Activated T-helper 1 cell treated with anti-CD3 and anti-CD28 coated beads, Interleukin-12 subunit alpha, Interleukin-12 subunit beta, Interleukin-2, Interleukin-4 antibody, amounts not matched to agents 30 ng/mL and 10 ng/mL and 1 ng/mL, durations not matched to agents 14 hours and 24 hours and 36 hours (primary cell): ENCODE results near the gene TFAP2C. TPM values are rescaled to one million over a fixed set of nuclear protein-coding genes. Genes with fewer than 3 reads are reported as not detected.
"Not testable (repeated sequence)": the region's sequence is repeated elsewhere in the genome, so short reads cannot be mapped to it uniquely, and the experiment has no call there.

ENCODE experiments used
- DNase-seq: peaks from one replicate; pipeline ENCODE4 v3.0.0; 2021; ENCODE audit warnings: low spot score
- H3K27ac Mint-ChIP-seq: one replicate; pipeline ENCODE4 v1.8.0; 2021; ENCODE audit warnings: mild to moderate bottlenecking, mixed read lengths
- H3K27me3 Mint-ChIP-seq: one replicate; pipeline ENCODE4 v1.8.0; 2022; ENCODE audit warnings: mild to moderate bottlenecking, moderate library complexity, mixed read lengths; ENCODE audit not compliant: insufficient read depth
- H3K36me3 Mint-ChIP-seq: one replicate; pipeline ENCODE4 v1.8.0; 2021; ENCODE audit warnings: low read depth, mixed read lengths
- H3K4me1 Mint-ChIP-seq: one replicate; pipeline ENCODE4 v1.8.0; 2021; ENCODE audit warnings: low read depth, mixed read lengths
- H3K4me3 Mint-ChIP-seq: one replicate; pipeline ENCODE4 v1.8.0; 2021; ENCODE audit warnings: mild to moderate bottlenecking, moderate library complexity, mixed read lengths
- H3K9me3 Mint-ChIP-seq: one replicate; pipeline ENCODE4 v1.8.0; 2021; ENCODE audit warnings: mixed read lengths
- intact Hi-C: fragments of 100-400 bp; cut with micrococcal nuclease; formaldehyde crosslinking; loops from one replicate; pipeline ENCODE4 v1.15.1; 2024
- total RNA-seq: library from RNA; stranded (reverse); gene quantifications from 2 replicates; pipeline ENCODE4 v1.2.3, GENCODE V29; 2022

TFAP2C gene
- total RNA-seq, 1 donor from 2014 or later, result not detected

GRCh38 chr20:56634307-56634706 is 5.2 kb downstream of the TFAP2C start:
- H3K4me1 Mint-ChIP-seq, result no peaks in the 10 kb centered on the region
- no peak overlapping the region for H3K4me3 Mint-ChIP-seq
- no peaks in the 10 kb centered on the region for H3K9me3 Mint-ChIP-seq
- peaks cover 54% of the 10 kb centered on the region for H3K27me3 Mint-ChIP-seq
- DNase-seq, result no peak
- no peak overlapping the region for H3K27ac Mint-ChIP-seq
- intact Hi-C loops, result loop anchor here (2.0 kb wide), 1 partner anchor 290 kb away; no protein-coding TSS in a partner anchor
- H3K36me3 Mint-ChIP-seq, result no peaks in the 10 kb centered on the region

GRCh38 chr20:56634735-56635385 is 5.8 kb downstream of the TFAP2C start:
- no peaks in the 10 kb centered on the region for H3K9me3 Mint-ChIP-seq
- peaks cover 50% of the 10 kb centered on the region for H3K27me3 Mint-ChIP-seq
- no peak overlapping the region for H3K27ac Mint-ChIP-seq
- no peaks in the 10 kb centered on the region for H3K4me1 Mint-ChIP-seq
- H3K36me3 Mint-ChIP-seq, result no peaks in the 10 kb centered on the region
- no peak overlapping the region for H3K4me3 Mint-ChIP-seq
- no peak for DNase-seq
- intact Hi-C loops, result loop anchor here (2.0 kb wide), 1 partner anchor 290 kb away; no protein-coding TSS in a partner anchor

- peaks cover 43% of the 10 kb centered on the region for H3K27me3 Mint-ChIP-seq
- H3K4me1 Mint-ChIP-seq, result no peaks in the 10 kb centered on the region
These were observed 7.6 kb downstream of the TFAP2C start for GRCh38 chr20:56636716-56637115.

GRCh38 chr20:56637576-56637975 is 8.5 kb downstream of the TFAP2C start:
- no peaks in the 10 kb centered on the region for H3K36me3 Mint-ChIP-seq
- no peaks in the 10 kb centered on the region for H3K9me3 Mint-ChIP-seq
- H3K4me1 Mint-ChIP-seq, result no peaks in the 10 kb centered on the region
- intact Hi-C loops, result no loop called here
- H3K4me3 Mint-ChIP-seq, result no peak overlapping the region
- no peak overlapping the region for H3K27ac Mint-ChIP-seq
- H3K27me3 Mint-ChIP-seq, result peaks cover 37% of the 10 kb centered on the region
- no peak for DNase-seq

More at GRCh38 chr20:56636716-56637115, 7.6 kb downstream of the TFAP2C start:
- no peak for DNase-seq
- no peaks in the 10 kb centered on the region for H3K36me3 Mint-ChIP-seq
- H3K4me3 Mint-ChIP-seq, result no peak overlapping the region
- intact Hi-C loops, result no loop called here
- H3K27ac Mint-ChIP-seq, result no peak overlapping the region
- no peaks in the 10 kb centered on the region for H3K9me3 Mint-ChIP-seq

DNA sequence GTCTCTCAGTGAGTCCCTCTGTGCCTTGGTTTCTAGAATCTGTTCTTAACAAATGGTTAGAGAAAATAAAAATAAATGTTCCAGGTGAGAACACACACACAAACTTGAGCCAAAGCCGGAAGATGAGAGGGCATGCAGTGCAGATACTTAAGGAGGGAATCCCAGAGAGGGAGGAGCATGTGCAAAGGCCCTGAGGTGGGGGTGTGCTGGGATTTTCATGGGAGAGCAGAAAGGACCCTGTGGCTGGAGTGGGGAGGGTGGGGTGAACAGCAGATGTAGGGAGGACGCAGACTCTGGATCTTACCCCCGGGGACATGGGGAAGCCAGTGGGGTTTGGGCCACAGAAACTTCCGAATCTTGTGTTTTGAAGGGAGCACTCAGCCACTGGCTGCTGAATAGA is 17.5 kb downstream of the TFAP2C start:
- H3K36me3 Mint-ChIP-seq, result no peaks in the 10 kb centered on the region
- H3K27me3 Mint-ChIP-seq, result peaks cover 5% of the 10 kb centered on the region
- intact Hi-C loops, result no loop called here
- no peaks in the 10 kb centered on the region for H3K9me3 Mint-ChIP-seq
- no peak overlapping the region for H3K4me3 Mint-ChIP-seq
- H3K4me1 Mint-ChIP-seq, result no peaks in the 10 kb centered on the region
- DNase-seq, result no peak
- H3K27ac Mint-ChIP-seq, result no peak overlapping the region

DNA sequence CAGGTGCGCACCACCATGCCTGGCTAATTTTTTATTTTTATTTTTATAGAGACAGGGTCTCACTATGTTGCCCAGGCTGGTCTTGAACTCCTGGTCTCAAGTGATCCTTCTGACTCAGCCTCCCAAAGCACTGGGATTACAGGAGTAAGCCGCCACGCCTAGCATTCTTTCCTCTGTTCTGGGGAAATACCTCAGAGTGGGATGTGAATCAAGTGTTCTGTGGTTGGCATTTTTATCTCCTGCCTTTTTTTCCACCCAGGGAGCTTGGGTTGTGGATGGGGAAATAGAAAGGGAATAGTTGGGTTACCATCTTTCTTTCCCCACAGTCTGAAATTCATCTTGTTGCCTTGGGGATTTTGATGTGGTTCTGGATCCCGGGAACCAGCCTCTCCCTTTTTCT is 24.1 kb downstream of the TFAP2C start:
- Mint-ChIP-seq H3K9me3 (no peaks in the 10 kb centered on the region), H3K27me3 (peaks cover 2% of the 10 kb centered on the region), H3K4me3 (no peak overlapping the region), H3K36me3 (no peaks in the 10 kb centered on the region), H3K27ac (no peak overlapping the region), H3K4me1 (no peaks in the 10 kb centered on the region)
- intact Hi-C loops, result no loop called here
- no peak for DNase-seq

DNA sequence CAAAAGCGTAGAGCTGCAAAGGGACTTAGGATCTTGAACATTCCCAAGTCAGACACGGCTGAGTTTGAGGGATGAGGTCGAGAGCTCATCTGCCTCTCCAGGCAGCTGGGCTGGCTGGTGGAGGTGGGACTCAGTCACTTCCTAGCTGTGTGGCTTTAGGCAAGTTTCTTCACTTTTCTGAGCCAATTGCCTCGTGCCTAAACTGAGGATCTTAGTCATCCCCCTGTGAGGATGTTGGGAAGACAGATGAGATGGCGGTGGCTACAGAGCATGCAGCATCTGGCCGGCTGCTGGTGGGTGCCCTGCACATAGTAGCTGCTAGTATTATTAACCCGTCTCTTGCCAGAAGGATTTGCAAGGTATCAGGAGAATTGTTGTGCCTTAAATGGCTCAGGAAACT is 27.5 kb downstream of the TFAP2C start:
- intact Hi-C loops, result no loop called here
- Mint-ChIP-seq H3K36me3 (no peaks in the 10 kb centered on the region), H3K4me3 (no peak overlapping the region), H3K9me3 (no peaks in the 10 kb centered on the region), H3K4me1 (no peaks in the 10 kb centered on the region), H3K27ac (no peak overlapping the region), H3K27me3 (peaks cover 2% of the 10 kb centered on the region)
- no peak for DNase-seq

- Mint-ChIP-seq H3K27ac (no peak overlapping the region), H3K27me3 (peaks cover 2% of the 10 kb centered on the region), H3K4me3 (no peak overlapping the region), H3K9me3 (no peaks in the 10 kb centered on the region), H3K36me3 (no peaks in the 10 kb centered on the region), H3K4me1 (no peaks in the 10 kb centered on the region)
- intact Hi-C loops, result no loop called here
- no peak for DNase-seq
These were observed 28.8 kb downstream of the TFAP2C start for GRCh38 chr20:56657879-56658278.

DNA sequence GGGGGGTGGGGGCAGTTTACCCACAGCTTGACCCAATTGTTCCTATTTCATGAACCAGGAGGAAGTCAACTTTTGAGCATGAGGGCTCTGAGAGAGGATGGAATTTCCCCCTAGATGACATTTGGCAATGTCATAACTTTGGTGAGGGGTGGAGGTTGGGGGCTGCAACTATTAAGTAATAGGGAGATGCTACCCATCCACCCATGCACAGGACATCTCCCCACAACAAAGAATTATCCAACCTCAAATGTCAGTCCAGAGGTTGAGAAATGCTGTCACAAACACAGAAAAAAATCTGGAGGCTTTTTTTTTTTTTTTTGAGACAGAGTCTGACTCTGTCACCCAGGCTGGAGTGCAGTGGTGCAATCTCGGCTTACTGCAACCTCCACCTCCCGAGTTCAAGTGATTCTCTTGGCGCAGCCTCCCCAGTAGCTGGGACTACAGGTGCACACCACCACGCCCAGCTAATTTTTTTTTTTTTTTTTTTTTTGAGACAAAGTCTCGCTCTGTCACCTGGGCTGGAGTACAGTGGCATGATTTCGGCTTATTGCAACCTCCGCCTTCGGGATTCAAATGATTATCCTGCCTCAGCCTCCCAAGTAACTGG is 29.3 kb downstream of the TFAP2C start:
- not testable (repeated sequence) for DNase-seq, H3K36me3 Mint-ChIP-seq

GRCh38 chr20:56663660-56664059 is 34.6 kb downstream of the TFAP2C start:
- Mint-ChIP-seq H3K9me3 (no peaks in the 10 kb centered on the region), H3K4me1 (no peaks in the 10 kb centered on the region), H3K4me3 (no peak overlapping the region), H3K36me3 (no peaks in the 10 kb centered on the region), H3K27ac (no peak overlapping the region), H3K27me3 (peaks cover 2% of the 10 kb centered on the region)
- no peak for DNase-seq
- intact Hi-C loops, result no loop called here

More for the DNA sequence above, 29.3 kb downstream of the TFAP2C start:
- intact Hi-C loops, H3K27me3 Mint-ChIP-seq, H3K27ac Mint-ChIP-seq, H3K4me1 Mint-ChIP-seq, H3K9me3 Mint-ChIP-seq, H3K4me3 Mint-ChIP-seq: not testable (repeated sequence)

DNA sequence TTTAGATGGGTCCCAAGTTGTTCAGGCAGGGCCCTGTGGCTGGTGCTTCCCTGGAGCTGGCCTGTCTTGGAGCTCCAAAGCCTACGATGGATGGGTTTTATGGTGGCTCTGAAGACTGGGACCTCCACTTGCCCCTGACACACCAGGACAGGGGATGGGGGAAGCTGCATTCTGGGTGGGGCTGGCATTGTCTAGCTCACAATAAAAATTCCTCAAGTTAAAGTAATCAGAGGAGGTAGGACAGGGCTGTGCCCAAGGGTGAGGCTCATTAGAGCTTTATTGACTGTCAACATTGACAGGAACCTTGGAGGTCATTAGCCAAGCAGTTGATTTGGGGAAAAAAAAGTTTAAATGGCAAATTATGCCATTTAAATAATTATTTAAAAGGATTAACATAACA is 35.7 kb downstream of the TFAP2C start:
- Mint-ChIP-seq H3K4me1 (no peaks in the 10 kb centered on the region), H3K36me3 (no peaks in the 10 kb centered on the region), H3K4me3 (no peak overlapping the region), H3K9me3 (no peaks in the 10 kb centered on the region), H3K27me3 (peaks cover 2% of the 10 kb centered on the region), H3K27ac (no peak overlapping the region)
- no peak for DNase-seq
- intact Hi-C loops, result no loop called here

DNA sequence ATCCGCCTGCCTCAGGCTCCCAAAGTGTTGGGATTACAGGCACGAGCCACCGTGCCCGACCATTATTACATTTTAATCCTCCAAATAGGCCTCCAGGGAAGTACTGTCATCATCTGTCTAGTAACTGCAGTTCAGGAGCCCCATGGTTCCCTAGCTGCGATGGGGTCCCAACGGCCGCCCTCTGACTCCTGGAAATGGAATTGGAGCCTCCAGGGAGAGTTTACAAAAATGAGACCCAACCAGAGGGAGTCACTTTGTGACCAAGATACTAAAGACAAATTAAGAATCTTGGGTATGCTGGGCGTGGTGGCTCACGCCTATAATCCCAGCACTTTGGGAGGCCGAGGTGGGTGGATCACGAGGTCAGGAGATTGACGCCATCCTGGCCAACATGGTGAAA is 36.7 kb downstream of the TFAP2C start:
- intact Hi-C loops, result no loop called here
- no peaks in the 10 kb centered on the region for H3K9me3 Mint-ChIP-seq
- H3K27ac Mint-ChIP-seq, result no peak overlapping the region
- no peak for DNase-seq
- no peak overlapping the region for H3K4me3 Mint-ChIP-seq
- no peaks in the 10 kb centered on the region for H3K36me3 Mint-ChIP-seq
- H3K27me3 Mint-ChIP-seq, result peaks cover 2% of the 10 kb centered on the region
- no peaks in the 10 kb centered on the region for H3K4me1 Mint-ChIP-seq

DNA sequence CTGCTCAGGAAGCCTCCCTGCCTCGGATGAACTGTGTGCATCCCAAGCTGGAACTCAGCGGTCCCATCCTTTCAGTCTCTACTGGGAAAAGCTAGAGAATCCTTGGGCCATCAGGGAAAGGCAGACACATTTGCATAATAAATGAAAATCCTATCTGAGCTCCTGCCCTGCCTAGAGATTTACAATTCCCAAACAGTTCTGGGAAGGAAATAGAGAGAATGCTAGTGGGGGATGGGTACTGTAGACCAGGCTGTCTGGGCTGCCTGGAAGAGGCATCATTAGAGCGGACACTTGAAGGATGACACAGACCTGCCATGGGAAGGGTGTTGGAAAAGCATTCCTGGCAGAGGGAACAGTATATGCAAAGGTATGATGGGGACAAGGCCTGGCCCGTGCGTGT is 44.3 kb downstream of the TFAP2C start:
- H3K4me3 Mint-ChIP-seq, result no peak overlapping the region
- peaks cover 4% of the 10 kb centered on the region for H3K27me3 Mint-ChIP-seq
- H3K4me1 Mint-ChIP-seq, result no peaks in the 10 kb centered on the region
- intact Hi-C loops, result no loop called here
- no peak overlapping the region for H3K27ac Mint-ChIP-seq
- H3K36me3 Mint-ChIP-seq, result no peaks in the 10 kb centered on the region
- DNase-seq, result no peak
- H3K9me3 Mint-ChIP-seq, result no peaks in the 10 kb centered on the region
